HCT116 (cell line): ENCODE measurements around the gene RASSF5. TPM values are rescaled to one million over a fixed set of nuclear protein-coding genes. Genes with fewer than 3 reads are reported as not detected.

Experiments
- ATAC-seq: fragments of 200-7000 bp; cut with Tn5 transposase; 2 replicates; pipeline ENCODE4 v1.9.1; 2020; ENCODE audit warnings: mild to moderate bottlenecking, moderate library complexity
- BruUV-seq: library from RNA; stranded (reverse); fragments of 400-500 nt; replicated peaks from 2 replicates; lab custom pipeline; 2021; lab: Mats Ljungman, UMichigan
- CTCF ChIA-PET: fragments of 300-600 bp; sonication (Branson Sonifier 250); formaldehyde crosslinking; loops from one replicate; lab custom pipeline; 2021; ENCODE audit warnings: antibody characterized with exemption; lab: Charles Lee
- POLR2A ChIA-PET: fragments of 300-600, 350-600 bp; sonication (Branson Sonifier 250); formaldehyde crosslinking; loops from one replicate; lab custom pipeline; 2021; ENCODE audit warnings: antibody characterized with exemption; lab: Charles Lee
- RAD21 ChIA-PET, 2 experiments: fragments of 300-600 bp; sonication (Branson Sonifier 250); formaldehyde crosslinking; loops; one replicate each; lab custom pipeline; 2023; ENCODE audit warnings: low total read pairs in 2 of 2; ENCODE audit not compliant: uncharacterized antibody in 2 of 2, unreplicated experiment in 2 of 2, low non-redundant PET in 1 of 2; lab: Charles Lee
- DNase-seq: peaks from one replicate; pipeline ENCODE4 v3.0.0-alpha.2; 2010; ENCODE audit warnings: low read depth, low spot score
- H2AFZ ChIP-seq: fragments of 200-600 bp; shearing (Covaris generic), sonication (generic); 2 replicates; pipeline ENCODE4 v1.6.1; 2017; ENCODE audit warnings: low read depth, mixed run types, mixed read lengths, antibody characterized with exemption, low read length; ENCODE audit not compliant: poor library complexity, severe bottlenecking
- H3K27ac ChIP-seq: 2 replicates; pipeline ENCODE4 v1.5.1; 2012; ENCODE audit warnings: low read depth, low read length
- H3K27me3 ChIP-seq: fragments of 200-600 bp; sonication (generic); 2 replicates; pipeline ENCODE4 v1.6.1; 2016; ENCODE audit warnings: mixed run types, low read length, mixed read lengths; ENCODE audit not compliant: insufficient read depth
- H3K36me3 ChIP-seq, 2 experiments: fragments of 200-500 bp in 1 of 2; fragments of 200-600 bp in 1 of 2; sonication (Bioruptor generic) in 1 of 2; sonication (generic) in 1 of 2; 2 replicates each; pipeline versions ENCODE4 v1.5.1 to v1.6.1; 2014 to 2016; ENCODE audit warnings: low read length in 2 of 2, inconsistent platforms in 1 of 2, mixed read lengths in 1 of 2, mixed run types in 1 of 2; ENCODE audit not compliant: insufficient read depth in 2 of 2, control insufficient read depth in 1 of 2
- H3K4me1 ChIP-seq, 2 experiments: fragments of 200-600 bp in 1 of 2; sonication (generic) in 1 of 2; 2 replicates each; pipeline versions ENCODE4 v1.5.1 to v1.6.1; 2012 to 2017; ENCODE audit warnings: low read length in 2 of 2, inconsistent platforms in 1 of 2, mild to moderate bottlenecking in 1 of 2, mixed read lengths in 1 of 2, mixed run types in 1 of 2, moderate library complexity in 1 of 2; ENCODE audit not compliant: insufficient read depth in 2 of 2, control insufficient read depth in 1 of 2
- H3K4me2 ChIP-seq: fragments of 200-600 bp; sonication (generic); 2 replicates; pipeline ENCODE4 v1.6.1; 2017; ENCODE audit warnings: mixed run types, low read length, mixed read lengths
- H3K4me3 ChIP-seq, 2 experiments: fragments of 200-600 bp in 1 of 2; sonication (generic) in 1 of 2; replicated peaks in 1 of 2; 2 replicates each; pipeline ENCODE4 v1.5.1; 2011 to 2016; ENCODE audit warnings: low read length in 2 of 2, control low read depth in 1 of 2, low read depth in 1 of 2, mild to moderate bottlenecking in 1 of 2, mixed read lengths in 1 of 2, mixed run types in 1 of 2
- H3K79me2 ChIP-seq: fragments of 200-600 bp; sonication (generic); 2 replicates; pipeline ENCODE4 v1.6.1; 2017; ENCODE audit warnings: mild to moderate bottlenecking, mixed run types, low read length, moderate library complexity, mixed read lengths; ENCODE audit not compliant: insufficient read depth
- H3K9ac ChIP-seq: fragments of 200-600 bp; sonication (generic); 2 replicates; pipeline ENCODE4 v1.6.1; 2016; ENCODE audit warnings: low read length, mixed read lengths
- H3K9me2 ChIP-seq: fragments of 200-600 bp; sonication (generic), shearing (Covaris generic); 2 replicates; pipeline ENCODE4 v1.6.1; 2017; ENCODE audit warnings: mixed run types, mild to moderate bottlenecking, moderate library complexity; ENCODE audit not compliant: insufficient read depth
- H3K9me3 ChIP-seq, 2 experiments: fragments of 200-500 bp in 1 of 2; fragments of 200-600 bp in 1 of 2; sonication (Bioruptor generic) in 1 of 2; sonication (generic) in 1 of 2; 2 replicates each; pipeline ENCODE4 v1.6.1; 2014 to 2017; ENCODE audit warnings: low read length in 2 of 2, mixed read lengths in 2 of 2, inconsistent platforms in 1 of 2, low read depth in 1 of 2, mild to moderate bottlenecking in 1 of 2, mixed run types in 1 of 2, moderate library complexity in 1 of 2; ENCODE audit not compliant: control insufficient read depth in 1 of 2, insufficient read depth in 1 of 2
- H4K20me1 ChIP-seq: fragments of 200-600 bp; sonication (generic), shearing (Covaris generic); 2 replicates; pipeline ENCODE4 v1.6.1; 2017; ENCODE audit warnings: mixed run types, mild to moderate bottlenecking, moderate library complexity; ENCODE audit not compliant: insufficient read depth
- JUND ChIP-seq: IDR thresholded peaks from 2 replicates; pipeline ENCODE4 v1.6.1; 2012
- POLR2A ChIP-seq: IDR thresholded peaks from 2 replicates; pipeline ENCODE4 v1.7.0; 2011; ENCODE audit warnings: borderline replicate concordance; ENCODE audit not compliant: insufficient read depth, insufficient read length; ENCODE audit errors: extremely low read depth
- REST ChIP-seq: IDR thresholded peaks from 2 replicates; pipeline ENCODE4 v1.6.1; 2012; ENCODE audit warnings: low read depth
- SP1 ChIP-seq: IDR thresholded peaks from 2 replicates; pipeline ENCODE4 v1.6.1; 2012; ENCODE audit warnings: low read depth
- SRF ChIP-seq: IDR thresholded peaks from 2 replicates; pipeline ENCODE4 v1.6.1; 2012; ENCODE audit warnings: low read depth
- intact Hi-C: fragments of 100-400 bp; cut with micrococcal nuclease; formaldehyde crosslinking; loops from 2 replicates; pipeline ENCODE4 v1.10.0; 2022
- total RNA-seq: library from RNA; stranded (reverse); gene quantifications from one replicate; pipeline ENCODE4 v1.2.1, GENCODE V29; 2021; ENCODE audit not compliant: unreplicated experiment

RASSF5 gene
- total RNA-seq, 1 experiment from 2014 or later: 5.4 TPM

DNA sequence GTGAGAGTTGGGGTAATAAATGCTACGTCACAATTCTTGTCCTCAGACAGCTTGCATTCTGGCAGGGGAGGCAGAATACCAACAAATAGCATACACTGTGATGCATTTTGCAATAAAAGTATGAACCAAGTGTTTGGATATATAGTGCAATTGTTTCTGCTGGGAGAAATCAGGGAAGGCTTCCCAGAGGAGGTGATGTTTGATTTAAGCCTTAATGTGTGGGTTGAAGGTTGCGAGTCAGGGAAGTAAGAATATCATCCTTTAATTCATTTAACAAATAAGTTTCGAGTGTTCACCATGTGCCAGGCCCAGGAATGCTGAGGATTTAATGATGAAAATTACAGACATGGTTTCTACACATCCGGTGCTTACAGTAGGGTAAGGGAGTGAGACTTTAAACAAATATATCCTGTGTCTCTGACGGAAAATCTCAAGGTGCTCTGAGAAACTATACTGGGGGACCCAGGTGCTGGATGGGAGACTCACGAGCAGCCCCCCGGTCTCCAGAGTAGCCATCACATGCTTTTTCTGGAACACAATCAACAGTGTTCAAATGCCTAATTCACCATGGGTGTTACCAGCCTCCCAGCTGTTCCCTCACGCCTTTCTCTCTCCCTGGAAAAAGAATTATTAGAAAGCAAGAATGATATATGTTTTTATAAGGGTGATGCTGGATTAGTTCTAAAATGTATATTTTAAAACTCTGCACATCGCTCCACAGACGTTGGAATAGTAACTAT lies 31.7 kb downstream of the RASSF5 start:
- no peaks in the 10 kb centered on the region for H3K9me3 ChIP-seq
- intact Hi-C loops: no loop called here
- ChIA-PET CTCF (no interaction called here), POLR2A (no interaction called here), RAD21 (no interaction called here)
- H4K20me1 ChIP-seq: no peaks in the 10 kb centered on the region
- TF ChIP-seq SP1 (no peak), SRF (no peak), REST (no peak), POLR2A (no peak), JUND (no peak)
- H3K4me2 ChIP-seq: no peak overlapping the region
- no peaks in the 10 kb centered on the region for H3K36me3 ChIP-seq
- H3K79me2 ChIP-seq: no peaks in the 10 kb centered on the region
- H2AFZ ChIP-seq: no peak overlapping the region
- DNase-seq: no peak
- no peak overlapping the region for H3K27ac ChIP-seq
- no peak for ATAC-seq
- H3K27me3 ChIP-seq: no peaks in the 10 kb centered on the region
- H3K9me2 ChIP-seq: no peaks in the 10 kb centered on the region
- no peaks in the 10 kb centered on the region for H3K4me1 ChIP-seq
- no peak overlapping the region for H3K9ac ChIP-seq
- no TSS peak for BruUV-seq
- no peak overlapping the region for H3K4me3 ChIP-seq
